Activated CD4-positive, alpha-beta T cell treated with anti-CD3 and anti-CD28 coated beads for 48 hours (primary cell): ENCODE results near the gene ABCC6.
"Not testable (repeated sequence)": the region's sequence is repeated elsewhere in the genome, so short reads cannot be mapped to it uniquely, and the experiment has no call there.

ENCODE experiments used
- DNase-seq: peaks from one replicate; pipeline ENCODE4 v3.0.0-alpha.2; 2020

ABCC6 gene

GRCh38 chr16:16222850-16223661 is at the start of gene ABCC6:
Gene ABCC6, minus strand, starts transcription at chr16:16223494. Its CDS starts 60 bp downstream, at chr16:16223434.
- not testable (repeated sequence) for DNase-seq

- not testable (repeated sequence) for DNase-seq
Observed at GRCh38 chr16:16272573-16273221, 49.4 kb upstream of the ABCC6 start.

- DNase-seq, result not testable (repeated sequence)
Observed at GRCh38 chr16:16271658-16272057, 48.4 kb upstream of the ABCC6 start.

- DNase-seq, result not testable (repeated sequence)
Observed at GRCh38 chr16:16268185-16268808, 45.0 kb upstream of the ABCC6 start.

GRCh38 chr16:16267708-16268107 is 44.4 kb upstream of the ABCC6 start:
- DNase-seq, result not testable (repeated sequence)

- not testable (repeated sequence) for DNase-seq
Observed at GRCh38 chr16:16265044-16265443, 41.8 kb upstream of the ABCC6 start.

- not testable (repeated sequence) for DNase-seq
Observed at GRCh38 chr16:16263947-16264346, 40.7 kb upstream of the ABCC6 start.

- DNase-seq, result not testable (repeated sequence)
Observed at GRCh38 chr16:16262954-16263555, 39.8 kb upstream of the ABCC6 start.

- not testable (repeated sequence) for DNase-seq
Observed at GRCh38 chr16:16259971-16260370, 36.7 kb upstream of the ABCC6 start.

GRCh38 chr16:16258822-16259221 is 35.5 kb upstream of the ABCC6 start:
- not testable (repeated sequence) for DNase-seq

GRCh38 chr16:16257301-16257923 is 34.1 kb upstream of the ABCC6 start:
- not testable (repeated sequence) for DNase-seq

GRCh38 chr16:16252377-16252776 is 29.1 kb upstream of the ABCC6 start:
- not testable (repeated sequence) for DNase-seq

- DNase-seq, result not testable (repeated sequence)
Observed at GRCh38 chr16:16249621-16250330, 26.5 kb upstream of the ABCC6 start.

GRCh38 chr16:16247439-16247838 is 24.1 kb upstream of the ABCC6 start:
- not testable (repeated sequence) for DNase-seq

GRCh38 chr16:16246578-16247262 is 23.4 kb upstream of the ABCC6 start:
- not testable (repeated sequence) for DNase-seq

- DNase-seq, result not testable (repeated sequence)
Observed at GRCh38 chr16:16243886-16244285, 20.6 kb upstream of the ABCC6 start.

- not testable (repeated sequence) for DNase-seq
Observed at GRCh38 chr16:16240667-16241066, 17.4 kb upstream of the ABCC6 start.

- DNase-seq, result not testable (repeated sequence)
Observed at GRCh38 chr16:16237738-16238137, 14.4 kb upstream of the ABCC6 start.

GRCh38 chr16:16237071-16237470 is 13.8 kb upstream of the ABCC6 start:
- not testable (repeated sequence) for DNase-seq

- not testable (repeated sequence) for DNase-seq
Observed at GRCh38 chr16:16232692-16233061, 9.4 kb upstream of the ABCC6 start.

GRCh38 chr16:16223662-16224241 is 458 bp upstream of the ABCC6 start:
- not testable (repeated sequence) for DNase-seq
